ENCODE results near the gene SYT15.

- TF ChIP-seq CTCF (IDR thresholded peaks at IDR 0.05; ENCODE audit: low read depth, low read length) (no peak), POLR2A (IDR thresholded peaks at IDR 0.05; ENCODE audit: extremely low read depth, insufficient read length) (no peak), MAX (IDR thresholded peaks at IDR 0.05; ENCODE audit: low read depth, low read length) (peak; percentile 42; the same call in 1 of the 2 replicates)
Measured at GRCh38 chr10:46530249-46531186, 48.4 kb upstream of the SYT15 start.

Data from NB4 (cell line).